22Rv1 (cell line): ENCODE measurements around the gene GARIN3.
"Not testable (repeated sequence)": the region's sequence is repeated elsewhere in the genome, so short reads cannot be mapped to it uniquely, and the experiment has no call there.

ENCODE experiments used
- H3K27ac ChIP-seq: fragments of 450-650 bp; 2 replicates; pipeline ENCODE4 v1.5.1; 2017
- ZFX ChIP-seq: fragments of 450-650 bp; IDR thresholded peaks from 2 replicates; pipeline ENCODE4 v1.6.1; 2017; ENCODE audit warnings: antibody characterized with exemption, borderline replicate concordance
- TF ChIP-seq, protein P1 (sequence below): fragments of 450-650 bp; IDR thresholded peaks from 2 replicates; pipeline ENCODE4 v1.5.1; 2017; ENCODE audit warnings: mild to moderate bottlenecking

The GARIN3 gene

DNA sequence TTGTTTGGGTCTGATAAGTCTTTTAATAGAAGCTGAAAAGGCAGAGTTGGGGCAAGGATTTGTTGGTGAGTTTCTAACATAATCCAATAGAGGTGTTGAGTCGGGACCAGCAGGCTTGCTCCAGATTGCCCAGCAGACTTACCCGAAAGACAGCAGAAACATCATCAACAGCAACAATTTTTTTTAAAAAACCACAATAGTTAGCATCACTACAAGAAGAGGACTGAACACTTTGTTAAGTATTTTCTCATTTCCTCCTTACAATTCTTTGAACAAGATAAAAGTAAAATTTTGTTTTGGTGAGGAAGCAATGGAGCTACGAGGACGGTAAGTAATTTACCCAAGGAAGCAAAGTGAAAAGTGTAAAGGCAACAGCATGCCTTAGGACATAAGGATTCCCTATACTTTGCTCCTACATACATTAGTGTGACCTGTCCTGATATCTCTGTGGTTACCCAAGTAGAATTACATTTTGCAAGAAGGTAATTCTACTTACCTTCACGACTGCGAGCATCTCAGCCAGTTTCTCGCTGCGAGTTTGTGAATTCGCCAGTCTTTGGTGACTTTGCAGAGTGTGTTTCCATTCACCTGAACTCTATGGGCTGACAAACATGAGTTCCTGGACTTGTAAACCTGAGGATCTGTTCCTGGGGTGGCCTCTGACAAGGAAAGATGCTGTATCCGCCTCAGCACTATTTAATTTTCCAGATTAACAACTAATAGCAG, 27.8 kb upstream of the GARIN3 start:
- no peak overlapping the region for H3K27ac ChIP-seq
- TF ChIP-seq ZFX = no peak
- TF ChIP-seq, protein P1, sequence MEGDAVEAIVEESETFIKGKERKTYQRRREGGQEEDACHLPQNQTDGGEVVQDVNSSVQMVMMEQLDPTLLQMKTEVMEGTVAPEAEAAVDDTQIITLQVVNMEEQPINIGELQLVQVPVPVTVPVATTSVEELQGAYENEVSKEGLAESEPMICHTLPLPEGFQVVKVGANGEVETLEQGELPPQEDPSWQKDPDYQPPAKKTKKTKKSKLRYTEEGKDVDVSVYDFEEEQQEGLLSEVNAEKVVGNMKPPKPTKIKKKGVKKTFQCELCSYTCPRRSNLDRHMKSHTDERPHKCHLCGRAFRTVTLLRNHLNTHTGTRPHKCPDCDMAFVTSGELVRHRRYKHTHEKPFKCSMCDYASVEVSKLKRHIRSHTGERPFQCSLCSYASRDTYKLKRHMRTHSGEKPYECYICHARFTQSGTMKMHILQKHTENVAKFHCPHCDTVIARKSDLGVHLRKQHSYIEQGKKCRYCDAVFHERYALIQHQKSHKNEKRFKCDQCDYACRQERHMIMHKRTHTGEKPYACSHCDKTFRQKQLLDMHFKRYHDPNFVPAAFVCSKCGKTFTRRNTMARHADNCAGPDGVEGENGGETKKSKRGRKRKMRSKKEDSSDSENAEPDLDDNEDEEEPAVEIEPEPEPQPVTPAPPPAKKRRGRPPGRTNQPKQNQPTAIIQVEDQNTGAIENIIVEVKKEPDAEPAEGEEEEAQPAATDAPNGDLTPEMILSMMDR = no peak

DNA sequence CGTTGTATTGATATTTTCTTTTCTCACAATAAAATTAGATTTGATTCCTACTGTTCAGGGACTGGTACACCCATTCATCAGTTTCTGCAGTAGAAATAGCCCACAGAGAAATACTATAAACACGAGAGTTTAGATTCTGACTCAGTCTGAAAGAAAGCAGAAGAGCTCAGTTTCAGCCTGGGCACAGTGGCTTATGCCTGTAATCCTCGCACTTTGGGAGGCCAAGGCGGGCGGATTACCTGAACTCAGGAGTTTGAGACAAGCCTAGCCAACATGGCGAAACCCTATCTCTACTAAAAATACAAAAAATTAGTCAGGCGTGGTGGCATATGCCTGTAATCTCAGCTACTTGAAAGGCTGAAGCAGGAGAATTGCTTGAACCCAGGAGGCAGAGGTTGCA, 23.2 kb upstream of the GARIN3 start:
- no peak for TF ChIP-seq ZFX
- TF ChIP-seq, protein P1 = no peak
- no peak overlapping the region for H3K27ac ChIP-seq

DNA sequence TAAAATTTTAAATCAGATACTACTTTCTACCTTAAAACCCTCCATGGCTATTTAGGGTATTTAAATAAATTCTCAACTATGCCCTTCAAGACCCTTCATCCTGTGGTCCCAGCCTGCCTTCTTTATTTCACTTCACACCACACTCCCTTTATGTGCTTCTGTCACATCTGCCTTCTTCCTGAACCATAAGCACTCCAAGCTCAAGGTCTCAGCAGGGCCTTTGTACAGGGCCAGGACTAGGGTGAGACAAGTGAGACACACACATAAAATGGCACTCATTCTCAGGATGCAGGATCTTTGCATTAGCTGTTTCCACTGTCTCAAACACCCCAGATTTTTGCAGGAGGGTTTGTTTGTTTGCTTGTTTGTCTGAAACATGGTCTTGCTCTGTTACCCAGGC, 22.2 kb upstream of the GARIN3 start:
- no peak for TF ChIP-seq ZFX
- TF ChIP-seq, protein P1 = no peak
- H3K27ac ChIP-seq = no peak overlapping the region

DNA sequence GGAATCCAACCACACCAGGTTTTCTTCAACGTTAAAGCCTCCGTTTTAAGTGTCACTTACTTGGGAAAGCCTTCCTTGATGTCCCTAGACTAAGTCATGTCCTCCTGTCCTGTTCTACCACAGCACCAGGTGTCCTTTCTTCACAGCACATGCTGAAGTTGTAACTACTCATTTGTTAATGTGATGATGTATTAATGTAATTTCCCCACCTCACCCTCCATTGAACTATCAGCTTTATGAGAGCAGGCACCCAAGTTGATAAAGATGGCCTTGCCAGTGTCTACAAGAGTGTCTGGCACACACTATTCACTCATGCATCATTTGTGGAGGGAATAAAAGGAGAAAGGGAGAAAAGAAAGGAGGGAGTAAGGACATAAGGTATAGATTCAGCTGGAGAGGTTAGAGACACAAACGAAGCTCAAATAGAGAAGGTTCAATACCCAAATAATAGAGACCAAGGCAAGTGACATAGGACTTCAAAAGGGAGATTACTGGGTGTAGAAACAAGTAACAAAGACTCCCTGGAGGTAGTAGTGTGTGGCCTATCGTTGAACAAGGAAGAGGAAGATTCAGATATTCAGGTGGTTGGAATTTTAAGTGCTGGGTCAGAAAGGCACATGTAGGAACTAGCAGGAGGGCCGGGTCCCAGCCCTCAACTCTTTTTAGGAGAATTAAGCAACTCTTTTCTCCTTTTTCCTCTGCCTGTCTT, 21.1 kb upstream of the GARIN3 start:
- no peak for TF ChIP-seq ZFX
- TF ChIP-seq, protein P1 = no peak

DNA sequence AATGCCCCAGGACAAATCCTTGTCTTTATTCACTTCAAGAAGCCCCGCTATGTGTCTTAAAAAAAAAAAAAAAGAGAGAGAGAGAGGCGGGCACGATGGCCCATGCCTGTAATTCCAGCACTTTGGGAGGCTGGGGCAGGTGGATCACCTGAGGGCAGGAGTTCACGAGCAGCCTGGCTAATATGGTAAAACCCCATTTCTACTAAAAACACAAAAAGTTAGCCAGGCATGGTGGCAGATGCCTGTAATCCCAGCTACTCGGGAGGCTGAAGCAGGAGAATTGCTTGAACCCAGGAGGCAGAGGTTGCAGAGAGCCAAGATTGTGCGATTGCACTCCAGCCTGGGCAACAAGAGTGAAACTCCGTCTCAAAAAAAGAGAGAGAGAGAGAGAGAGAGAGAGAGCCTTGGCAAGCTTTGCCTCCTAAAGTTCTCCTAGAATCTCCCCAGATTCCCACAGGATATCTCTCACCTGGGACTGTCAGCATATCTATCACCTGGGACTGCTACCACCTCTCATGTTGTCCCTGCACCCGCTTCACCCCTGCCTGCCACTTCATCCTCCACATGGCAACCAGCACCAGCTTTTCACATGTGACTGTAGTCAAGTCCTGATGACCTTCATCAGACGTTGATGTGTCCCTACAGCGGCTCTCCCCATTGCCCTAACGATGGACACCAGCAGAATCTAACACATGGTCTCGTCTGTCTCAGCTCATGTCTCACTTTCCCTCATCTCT, 20.4 kb upstream of the GARIN3 start:
- TF ChIP-seq, protein P1 = no peak
- TF ChIP-seq ZFX = no peak
- H3K27ac ChIP-seq = no peak overlapping the region

More for the DNA sequence above, 21.1 kb upstream of the GARIN3 start:
- H3K27ac ChIP-seq = no peak overlapping the region

DNA sequence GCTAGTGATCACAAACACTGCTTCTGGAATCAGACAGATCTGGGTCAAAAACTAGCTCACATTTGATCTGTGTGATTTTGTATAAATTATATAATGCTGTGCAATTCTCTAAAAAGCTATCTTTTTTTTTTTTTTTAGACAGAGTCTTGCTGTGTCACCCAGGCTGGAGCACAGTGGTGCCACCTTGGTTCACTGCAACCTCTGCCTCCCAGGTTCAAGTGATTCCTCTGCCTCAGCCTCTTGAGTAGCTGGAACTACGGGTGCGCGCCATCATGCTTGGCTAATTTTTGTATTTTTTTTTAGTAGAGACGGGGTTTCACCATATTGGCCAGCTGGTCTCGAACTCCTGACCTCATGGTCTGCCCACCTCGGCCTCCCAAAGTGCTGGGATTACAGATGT, 19.1 kb upstream of the GARIN3 start:
- H3K27ac ChIP-seq = not testable (repeated sequence)

DNA sequence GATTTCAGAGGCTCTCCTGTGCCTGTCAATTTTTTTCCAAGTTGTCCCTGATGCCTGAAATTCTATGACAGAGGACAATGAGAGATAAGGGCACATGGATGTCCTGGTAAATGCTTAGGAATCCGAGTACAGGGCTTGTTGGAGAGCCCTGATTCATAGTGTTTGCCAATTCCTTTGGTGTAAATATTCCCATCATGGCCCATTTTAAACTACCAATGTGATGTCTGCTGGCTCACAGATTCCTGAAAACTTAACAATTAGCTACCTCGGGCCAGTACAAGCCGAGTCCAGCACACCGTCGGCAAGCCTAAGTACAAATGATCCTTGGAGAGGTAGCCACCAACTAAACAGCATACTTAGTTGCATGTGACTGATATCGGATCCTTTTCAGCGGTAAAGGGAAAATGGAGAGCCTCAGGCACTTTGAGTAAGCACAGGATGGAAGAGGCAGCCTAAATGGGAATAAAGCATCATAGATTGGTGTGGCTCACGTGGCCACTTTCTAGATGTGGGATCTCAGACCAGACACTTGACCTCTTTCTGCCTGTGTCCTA, 18.1 kb upstream of the GARIN3 start:
- TF ChIP-seq, protein P1 = no peak
- no peak for TF ChIP-seq ZFX
- H3K27ac ChIP-seq = no peak overlapping the region
